ENCODE results near the gene PASK.
A peak's percentile ranks its signal among the peaks of the same experiment; 100 is the strongest.

PASK gene

DNA sequence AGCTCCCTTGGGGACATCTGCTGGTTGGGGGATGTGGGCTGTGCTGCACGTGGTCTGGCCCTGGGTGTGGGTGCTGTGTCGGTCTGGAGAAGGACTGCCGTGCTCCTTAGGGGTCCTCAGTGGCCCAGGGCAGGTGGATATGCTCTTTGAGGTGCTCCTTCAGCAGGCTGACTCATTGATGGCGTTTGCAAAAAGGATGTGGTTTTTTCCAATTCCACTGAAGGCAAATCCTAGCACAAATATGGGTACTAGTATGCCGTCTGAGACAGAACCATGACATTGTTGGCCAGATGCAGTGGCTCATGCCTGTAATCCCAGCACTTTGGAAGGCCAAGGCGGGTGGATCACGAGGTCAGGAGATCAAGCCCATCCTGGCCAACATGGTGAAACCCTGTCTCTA is 4.3 kb upstream of the PASK start:
- TF ChIP-seq, protein P1, sequence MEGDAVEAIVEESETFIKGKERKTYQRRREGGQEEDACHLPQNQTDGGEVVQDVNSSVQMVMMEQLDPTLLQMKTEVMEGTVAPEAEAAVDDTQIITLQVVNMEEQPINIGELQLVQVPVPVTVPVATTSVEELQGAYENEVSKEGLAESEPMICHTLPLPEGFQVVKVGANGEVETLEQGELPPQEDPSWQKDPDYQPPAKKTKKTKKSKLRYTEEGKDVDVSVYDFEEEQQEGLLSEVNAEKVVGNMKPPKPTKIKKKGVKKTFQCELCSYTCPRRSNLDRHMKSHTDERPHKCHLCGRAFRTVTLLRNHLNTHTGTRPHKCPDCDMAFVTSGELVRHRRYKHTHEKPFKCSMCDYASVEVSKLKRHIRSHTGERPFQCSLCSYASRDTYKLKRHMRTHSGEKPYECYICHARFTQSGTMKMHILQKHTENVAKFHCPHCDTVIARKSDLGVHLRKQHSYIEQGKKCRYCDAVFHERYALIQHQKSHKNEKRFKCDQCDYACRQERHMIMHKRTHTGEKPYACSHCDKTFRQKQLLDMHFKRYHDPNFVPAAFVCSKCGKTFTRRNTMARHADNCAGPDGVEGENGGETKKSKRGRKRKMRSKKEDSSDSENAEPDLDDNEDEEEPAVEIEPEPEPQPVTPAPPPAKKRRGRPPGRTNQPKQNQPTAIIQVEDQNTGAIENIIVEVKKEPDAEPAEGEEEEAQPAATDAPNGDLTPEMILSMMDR (IDR thresholded peaks at IDR 0.05; ENCODE audit: extremely low read depth, missing control alignments), result no peak
- no peak for DNase-seq (ENCODE audit: low spot score)

- TF ChIP-seq, protein P1 (IDR thresholded peaks at IDR 0.05; ENCODE audit: extremely low read depth, missing control alignments), result no peak
- DNase-seq (ENCODE audit: low spot score), result no peak
Observed at GRCh38 chr2:241151934-241152660, 2.8 kb upstream of the PASK start.

DNA sequence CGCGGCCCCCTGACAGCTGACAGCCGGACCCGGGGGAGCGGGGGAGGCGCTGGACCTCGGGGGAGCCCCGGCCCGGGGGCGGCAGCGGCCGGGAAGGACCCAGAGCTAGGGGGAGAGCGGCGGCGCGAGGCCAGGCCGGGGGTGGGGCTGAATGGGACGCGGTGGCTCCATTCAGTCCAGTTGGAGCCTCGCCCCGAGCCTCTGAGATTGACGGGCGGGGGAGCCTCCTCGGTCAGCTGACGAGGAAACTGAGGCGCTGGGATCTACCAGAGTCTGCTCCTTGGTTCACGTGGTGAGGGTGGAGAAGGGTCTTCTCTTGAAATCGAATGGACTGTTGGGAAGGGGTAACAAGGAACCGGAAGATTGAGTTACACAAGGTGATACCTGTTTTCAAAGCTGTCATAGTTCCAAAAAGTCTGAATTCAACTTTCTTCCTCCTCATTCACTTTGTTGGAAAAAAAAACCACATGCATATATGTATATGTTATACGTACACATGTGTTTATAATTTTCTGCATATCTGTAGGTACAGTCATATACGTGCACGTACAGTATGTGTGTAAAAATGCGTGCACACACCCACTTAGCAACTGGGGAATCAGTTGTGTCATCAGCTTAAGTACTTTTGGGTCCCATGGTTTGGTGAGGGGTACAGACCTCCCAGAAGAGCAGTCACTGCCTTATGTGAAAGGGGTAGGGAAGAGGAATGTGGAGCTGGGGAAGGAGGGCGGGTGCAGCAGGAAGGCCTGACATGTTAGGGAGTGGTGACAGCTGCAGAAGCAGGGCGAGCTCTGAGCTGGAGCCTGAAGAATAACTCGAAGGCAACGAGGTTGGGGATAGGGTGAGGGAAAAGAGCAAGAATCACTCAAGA is 1.6 kb upstream of the PASK start:
- DNase-seq (ENCODE audit: low spot score), result no peak
- TF ChIP-seq, protein P1 (IDR thresholded peaks at IDR 0.05; ENCODE audit: extremely low read depth, missing control alignments), result no peak

- peak; percentile 99 for DNase-seq (ENCODE audit: low spot score)
- TF ChIP-seq, protein P1 (IDR thresholded peaks at IDR 0.05; ENCODE audit: extremely low read depth, missing control alignments), result peak; percentile 29
Observed at GRCh38 chr2:241149925-241150659, 820 bp upstream of the PASK start, which contains the start of gene PPP1R7. PPP1R7 (plus strand) TSS chr2:241150467; CDS start chr2:241150496, 29 bp downstream.

DNA sequence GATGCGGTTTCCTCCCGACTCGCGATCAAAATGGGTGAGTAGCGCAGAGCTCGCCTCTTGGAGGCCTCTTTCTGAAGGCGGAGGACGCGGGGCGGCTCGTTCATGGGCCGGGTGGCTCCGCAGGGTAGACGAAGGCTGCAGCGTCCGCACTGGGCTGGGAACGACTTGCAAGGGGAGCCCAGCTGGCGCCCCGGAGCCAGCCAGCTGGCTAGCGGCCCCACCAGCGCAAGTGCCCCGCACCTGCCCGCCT is 328 bp upstream of the PASK start:
- TF ChIP-seq, protein P1 (IDR thresholded peaks at IDR 0.05; ENCODE audit: extremely low read depth, missing control alignments), result no peak
- DNase-seq (ENCODE audit: low spot score), result no peak

GRCh38 chr2:241148239-241148638 is 1.0 kb downstream of the PASK start:
- TF ChIP-seq, protein P1 (IDR thresholded peaks at IDR 0.05; ENCODE audit: extremely low read depth, missing control alignments), result no peak
- no peak for DNase-seq (ENCODE audit: low spot score)

- TF ChIP-seq, protein P1 (IDR thresholded peaks at IDR 0.05; ENCODE audit: extremely low read depth, missing control alignments), result no peak
Observed at GRCh38 chr2:241147336-241147735, 1.9 kb downstream of the PASK start.

More at GRCh38 chr2:241147336-241147735, 1.9 kb downstream of the PASK start:
- DNase-seq (ENCODE audit: low spot score), result no peak

All from GM20000 (cell line).